SK-N-MC (cell line): Measurements from ENCODE around the gene PDZD7.

Source experiments
- EZH2 ChIP-seq: fragments of 200-600 bp; sonication (generic); IDR thresholded peaks from one replicate; pipeline ENCODE4 v1.6.1; 2017; ENCODE audit warnings: antibody characterized with exemption
- FOXP2 ChIP-seq: optimal IDR thresholded peaks from 2 replicates; pipeline ENCODE3; 2011; ENCODE audit warnings: mild to moderate bottlenecking, moderate library complexity; ENCODE audit not compliant: insufficient read depth; ENCODE audit errors: extremely low read length, control extremely low read depth
- POLR2AphosphoS5 ChIP-seq: IDR thresholded peaks from 2 replicates; pipeline ENCODE4 v1.6.1; 2012; ENCODE audit warnings: mild to moderate bottlenecking, low read depth, low read length, borderline replicate concordance

DNA sequence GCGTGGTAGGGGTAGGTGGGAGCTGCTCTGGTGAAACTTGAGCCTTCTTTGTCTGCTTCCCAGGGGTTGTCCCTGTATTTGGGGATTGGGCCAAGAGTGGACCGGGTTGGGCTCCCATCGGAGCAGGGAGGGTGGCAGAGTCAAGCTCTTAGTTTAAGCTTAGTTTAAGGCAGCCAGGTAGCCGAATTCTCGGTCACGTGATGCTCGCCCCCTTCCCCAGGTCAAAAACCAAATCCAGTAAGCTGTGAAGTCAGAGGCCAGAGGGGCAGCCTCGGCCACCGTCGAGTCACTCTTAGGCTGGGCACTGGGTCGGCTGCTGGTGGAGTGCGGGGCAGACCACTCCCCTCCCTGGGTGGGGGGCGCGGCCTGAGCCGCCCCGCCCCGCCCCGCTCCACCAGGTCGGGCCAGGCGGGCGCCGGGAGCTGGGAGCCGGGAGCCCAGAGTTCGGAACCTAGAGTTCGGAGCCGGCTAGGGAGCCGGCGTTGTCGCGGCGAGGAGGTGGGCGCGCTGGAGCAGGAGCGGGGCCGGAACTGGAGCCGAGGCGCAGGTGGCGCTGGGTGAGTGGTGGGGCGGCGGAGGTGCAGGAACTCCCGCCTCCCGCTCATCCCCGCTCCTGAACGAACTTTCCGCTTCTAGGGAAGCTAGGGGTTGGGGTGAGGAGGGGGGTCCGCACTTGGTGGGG, 34.1 kb downstream of the PDZD7 start:
- TF ChIP-seq EZH2 (no peak), POLR2AphosphoS5 (no peak; the same call in 1 of the 2 replicates), FOXP2 (no peak)
